ENCODE results near the gene FZD4.

DNA sequence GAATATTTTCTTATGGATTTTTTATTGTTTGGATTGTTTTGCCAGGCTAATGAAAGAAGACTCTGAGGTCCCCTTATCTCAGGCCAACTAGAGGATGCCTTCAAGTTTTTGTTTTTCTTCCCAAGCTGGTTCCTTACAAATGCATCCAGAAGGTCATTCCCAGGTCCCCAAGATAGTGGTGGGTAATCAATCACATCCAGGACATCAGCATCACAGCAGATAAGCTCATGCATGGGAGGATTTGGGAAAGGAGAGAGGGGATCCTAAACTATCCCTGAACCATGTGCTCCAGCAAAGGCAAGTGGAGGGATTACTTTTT, 20.7 kb downstream of the FZD4 start:
- TF ChIP-seq CTCF (IDR thresholded peaks at IDR 0.05) (no peak), POLR2A (IDR thresholded peaks at IDR 0.05) (no peak)

Measured in body of pancreas (tissue), 4 donors.